Heart left ventricle (tissue), 16 donors: Measurements from ENCODE around the gene FSHB. TPM values are rescaled to one million over a fixed set of nuclear protein-coding genes. Genes with fewer than 3 reads are reported as not detected.

Experiments
- ATAC-seq, 4 donors: fragments of 200-7000 bp; cut with Tn5 transposase; one replicate each; pipeline ENCODE4 v1.9.1; 2020 to 2022; ENCODE audit warnings: moderate library complexity in 4 of 4, mild to moderate bottlenecking in 3 of 4, moderate number of reproducible peaks in 1 of 4
- DNase-seq, 5 donors: peaks; one replicate each; pipeline ENCODE4 v3.0.0-alpha.2; 2020
- H3K27ac ChIP-seq, 12 donors: fragments of 200-600 bp; sonication (generic) in 4 of 12; one replicate each; pipeline versions ENCODE4 v1.5.0 to v1.8.0; 2016 to 2022; ENCODE audit warnings: mild to moderate bottlenecking in 2 of 12
- H3K27me3 ChIP-seq, 9 donors: fragments of 200-600 bp; sonication (generic) in 2 of 9; one replicate each; pipeline versions ENCODE4 v1.5.1 to v1.8.0; 2016 to 2022; ENCODE audit warnings: mild to moderate bottlenecking in 3 of 9
- H3K36me3 ChIP-seq, 9 donors: fragments of 200-600 bp; sonication (generic) in 2 of 9; one replicate each; pipeline versions ENCODE4 v1.5.0 to v1.8.0; 2018 to 2022; ENCODE audit warnings: mild to moderate bottlenecking in 2 of 9
- H3K4me1 ChIP-seq, 12 donors: fragments of 200-600 bp; sonication (generic) in 4 of 12; one replicate each; pipeline versions ENCODE4 v1.5.0 to v1.8.0; 2016 to 2022; ENCODE audit warnings: mild to moderate bottlenecking in 3 of 12
- H3K4me3 ChIP-seq, 12 donors: fragments of 200-600 bp; sonication (generic) in 4 of 12; one replicate each; pipeline versions ENCODE4 v1.5.0 to v1.8.0; 2017 to 2022; ENCODE audit warnings: mild to moderate bottlenecking in 9 of 12, moderate library complexity in 4 of 12
- H3K9me3 ChIP-seq, 12 donors: fragments of 200-600 bp; sonication (generic) in 4 of 12; one replicate each; pipeline versions ENCODE4 v1.5.0 to v1.8.0; 2016 to 2022; ENCODE audit warnings: mild to moderate bottlenecking in 1 of 12
- POLR2A ChIP-seq, 2 donors: fragments of 450-650 bp; IDR thresholded peaks; one replicate each; pipeline ENCODE4 v1.6.1; 2017; ENCODE audit warnings: antibody characterized with exemption in 2 of 2, mild to moderate bottlenecking in 2 of 2, moderate library complexity in 2 of 2
- WGBS, 4 donors: extraction: QIAGEN DNeasy Blood & Tissue Kit in 2 of 4; methylation state at CpG; one replicate each; pipeline versions ENCODE4 v1.1.5 to v1.1.7; 2013 to 2018; 5-methylcytosine and 5-hydroxymethylcytosine counted together
- intact Hi-C, 10 donors: fragments of 100-400 bp; cut with DNase I; formaldehyde crosslinking; loops; one replicate each; pipeline versions ENCODE4 v1.11.1 to v1.14.2; 2022
- polyA plus RNA-seq, 2 donors: library from polyadenylated mRNA; stranded (reverse); fragments of 200-250 nt; gene quantifications; one replicate each; pipeline ENCODE4 v1.2.3, GENCODE V29; 2013
- total RNA-seq, 9 donors: library from RNA; depleted of rRNA in 2 of 9; stranded (reverse); fragments of >200 nt in 2 of 9; fragmentation: NEBNext Ultra II Directional in 3 of 9; extraction: Animal tissue kit (Norgen Biotek cat#: 25700) in 3 of 9; gene quantifications; one replicate each; pipeline versions ENCODE4 v1.1.0 to v1.2.4, GENCODE V29; 2016 to 2023
- TF ChIP-seq, protein P1 (sequence below), 12 donors: fragments of 200-600 bp; sonication (generic) in 4 of 12; IDR thresholded peaks; one replicate each; pipeline versions ENCODE4 v1.5.0 to v1.8.0; 2018 to 2022; ENCODE audit warnings: antibody characterized with exemption in 12 of 12, mild to moderate bottlenecking in 5 of 12
- donor health status: ischemic (EF 13 %, LVEDD 7.1; RV severe dilation, severe dysfunction).
- donor health status: healthy with polysubstance abuse.
- donor health status: DM: no; HTN: yes; CAD: no.
- donor health status: DM: no; HTN: no; CAD: no.
- donor health status: ischemic (EF 25% LVEDD 6.9; RV normal size, moderate dysfunction).
- donor health status: ischemic (EF 25% LVEDD 5.7; RV mildly dilated, moderate dysfunction).
- donor health status: healthy.
- donor health status: DM: yes; HTN: yes; CAD: no.
- donor health status: ischemic (EF 35%, LVEDD 5.7; RV mildly dilated, moderate dysfunction).
- donor health status: nonischemic (EF 11% LVEDD 7.7; RV severe dilation, severe dysfunction).
- donor health status: DM: yes; HTN: yes; CAD: no.
- donor health status: PGD.
- donor health status: ischemic (EF 29% LVEDD 5.4; RV normal size, mild dysfunction).
- donor health status: nonischemic (EF 23%, LVEDD 6.1; RV moderate dilation, normal function).

FSHB gene
- total and polyA plus RNA-seq, 11 donors = not detected

DNA sequence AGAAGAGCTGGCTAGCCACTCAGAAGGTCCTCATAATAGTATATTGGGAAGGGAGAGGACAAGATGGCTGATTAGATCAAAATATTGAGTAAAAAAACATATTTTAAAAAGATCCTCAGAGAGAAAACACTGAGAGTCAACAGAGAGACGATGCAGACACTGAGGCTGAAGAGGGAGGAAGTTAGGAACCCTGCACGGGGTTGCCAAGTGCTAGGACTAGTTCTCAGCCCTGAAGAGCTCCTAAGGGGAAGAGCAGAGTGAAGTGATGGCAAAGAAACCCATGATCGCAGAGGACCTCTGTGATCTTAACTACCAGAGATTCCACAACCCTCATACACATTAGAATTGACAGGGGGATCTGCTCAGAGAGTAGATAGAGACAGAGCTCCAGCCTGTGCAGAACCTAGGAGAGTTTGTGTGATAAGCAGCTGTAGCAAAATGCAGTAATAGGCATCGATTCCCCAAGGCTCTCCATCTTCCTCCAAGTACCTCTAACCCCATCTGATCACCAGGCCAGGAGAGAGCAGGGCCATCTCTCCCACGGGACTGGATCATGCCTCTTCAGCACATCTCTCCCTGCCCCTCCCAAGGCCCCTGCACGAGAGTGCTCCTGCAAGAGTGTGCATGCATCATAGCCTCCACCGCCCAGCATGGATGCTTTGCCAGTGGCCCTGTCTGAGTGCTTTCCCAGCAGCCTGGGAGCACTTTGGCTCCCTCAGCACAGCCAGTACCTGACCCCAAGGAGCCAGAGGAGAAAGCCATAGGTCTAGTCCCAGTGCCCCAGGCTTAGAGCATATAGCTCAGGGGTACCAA, 50.9 kb downstream of the FSHB start:
- H3K27ac ChIP-seq = no peak overlapping the region
- intact Hi-C loops = no loop called here
- TF ChIP-seq, protein P1, sequence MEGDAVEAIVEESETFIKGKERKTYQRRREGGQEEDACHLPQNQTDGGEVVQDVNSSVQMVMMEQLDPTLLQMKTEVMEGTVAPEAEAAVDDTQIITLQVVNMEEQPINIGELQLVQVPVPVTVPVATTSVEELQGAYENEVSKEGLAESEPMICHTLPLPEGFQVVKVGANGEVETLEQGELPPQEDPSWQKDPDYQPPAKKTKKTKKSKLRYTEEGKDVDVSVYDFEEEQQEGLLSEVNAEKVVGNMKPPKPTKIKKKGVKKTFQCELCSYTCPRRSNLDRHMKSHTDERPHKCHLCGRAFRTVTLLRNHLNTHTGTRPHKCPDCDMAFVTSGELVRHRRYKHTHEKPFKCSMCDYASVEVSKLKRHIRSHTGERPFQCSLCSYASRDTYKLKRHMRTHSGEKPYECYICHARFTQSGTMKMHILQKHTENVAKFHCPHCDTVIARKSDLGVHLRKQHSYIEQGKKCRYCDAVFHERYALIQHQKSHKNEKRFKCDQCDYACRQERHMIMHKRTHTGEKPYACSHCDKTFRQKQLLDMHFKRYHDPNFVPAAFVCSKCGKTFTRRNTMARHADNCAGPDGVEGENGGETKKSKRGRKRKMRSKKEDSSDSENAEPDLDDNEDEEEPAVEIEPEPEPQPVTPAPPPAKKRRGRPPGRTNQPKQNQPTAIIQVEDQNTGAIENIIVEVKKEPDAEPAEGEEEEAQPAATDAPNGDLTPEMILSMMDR (IDR thresholded peaks at IDR 0.05) = no peak
- 64 to 71% (median 68%) methylated on average over 4 to 7 of the region's 7 CpGs for WGBS, 4 donors
- no peak overlapping the region for H3K4me3 ChIP-seq
- ATAC-seq (no peak), DNase-seq (no peak)
- no peaks in the 10 kb centered on the region for H3K4me1 ChIP-seq
- no peaks in the 10 kb centered on the region for H3K9me3 ChIP-seq
- no peaks in the 10 kb centered on the region for H3K27me3 ChIP-seq
- no peaks in the 10 kb centered on the region for H3K36me3 ChIP-seq

DNA sequence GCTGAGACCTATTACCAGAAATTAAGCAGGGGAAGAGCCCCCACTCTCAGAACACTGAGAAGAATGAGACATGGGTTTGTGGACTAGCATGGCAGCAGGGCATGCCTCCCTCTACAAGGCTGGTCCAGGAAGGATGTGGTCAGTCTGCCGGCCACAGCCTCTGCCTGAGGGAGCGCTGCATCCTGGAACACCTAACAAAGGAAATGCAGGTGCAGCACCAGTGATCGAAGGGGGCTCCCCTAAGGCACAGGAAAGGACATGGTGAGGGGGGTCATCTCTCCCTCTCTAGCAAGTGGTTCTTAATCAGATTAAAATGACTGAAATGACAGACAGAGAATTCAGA, 51.4 kb downstream of the FSHB start:
- no peak overlapping the region for H3K27ac ChIP-seq
- H3K4me1 ChIP-seq = no peaks in the 10 kb centered on the region
- H3K36me3 ChIP-seq = no peaks in the 10 kb centered on the region
- no peaks in the 10 kb centered on the region for H3K9me3 ChIP-seq
- intact Hi-C loops = no loop called here
- ATAC-seq (no peak), DNase-seq (no peak)
- TF ChIP-seq POLR2A (IDR thresholded peaks at IDR 0.05) = no peak
- TF ChIP-seq, protein P1 (IDR thresholded peaks at IDR 0.05) = no peak
- no peak overlapping the region for H3K4me3 ChIP-seq
- H3K27me3 ChIP-seq = no peaks in the 10 kb centered on the region
- 52 to 64% (median 59%) methylated on average over 3 of the region's 3 CpGs for WGBS, 4 donors

Other genes starting within 250 kb of the FSHB start
- 10 to 100 TPM in 2 of 9 donors, 1 to 10 TPM in 7; 3.2 to 12.2 (median 7.1) TPM for gene KCNA4, start 214.0 kb upstream of the FSHB start, total RNA-seq
- 1 to 10 TPM; 1.7 to 5.8 TPM for gene KCNA4, start 214.0 kb upstream of the FSHB start, polyA plus RNA-seq
- 10 to 100 TPM; 23.1 to 43.8 (median 30.5) TPM for gene ARL14EP, start 92.1 kb downstream of the FSHB start, total RNA-seq
- gene ARL14EP, start 92.1 kb downstream of the FSHB start, polyA plus RNA-seq = 10 to 100 TPM; 13.1 to 14.0 TPM